ENCODE data around the gene GCNT3.
"Not testable (repeated sequence)": the region's sequence is repeated elsewhere in the genome, so short reads cannot be mapped to it uniquely, and the experiment has no call there.

GCNT3 gene

GRCh38 chr15:59618406-59618805 lies 6.8 kb downstream of the GCNT3 start:
- DNase-seq (ENCODE audit: low read depth in 2 of 2), result no peak

GRCh38 chr15:59622289-59622688 lies 10.7 kb downstream of the GCNT3 start:
- no peak for DNase-seq (ENCODE audit: low read depth in 2 of 2)

- DNase-seq (ENCODE audit: low read depth in 2 of 2), result no peak
Measured at GRCh38 chr15:59632714-59633113, 21.1 kb downstream of the GCNT3 start.

- no peak for DNase-seq (ENCODE audit: low read depth in 2 of 2)
Measured at GRCh38 chr15:59636184-59636583, 24.6 kb downstream of the GCNT3 start.

GRCh38 chr15:59637507-59637906 lies 25.9 kb downstream of the GCNT3 start:
- DNase-seq (ENCODE audit: low read depth in 2 of 2), result not testable (repeated sequence)

- DNase-seq (ENCODE audit: low read depth in 2 of 2), result no peak
Measured at GRCh38 chr15:59642351-59642750, 30.8 kb downstream of the GCNT3 start.

GRCh38 chr15:59644756-59645155 lies 33.2 kb downstream of the GCNT3 start:
- no peak for DNase-seq (ENCODE audit: low read depth in 2 of 2)

GRCh38 chr15:59645812-59646211 lies 34.2 kb downstream of the GCNT3 start:
- not testable (repeated sequence) for DNase-seq (ENCODE audit: low read depth in 2 of 2)

GRCh38 chr15:59646277-59646676 lies 34.7 kb downstream of the GCNT3 start:
- DNase-seq (ENCODE audit: low read depth in 2 of 2), result no peak

GRCh38 chr15:59647085-59647484 lies 35.5 kb downstream of the GCNT3 start:
- DNase-seq (ENCODE audit: low read depth in 2 of 2), result no peak

GRCh38 chr15:59649603-59650002 lies 38.0 kb downstream of the GCNT3 start:
- DNase-seq (ENCODE audit: low read depth in 2 of 2), result no peak

- no peak for DNase-seq (ENCODE audit: low read depth in 2 of 2)
Measured at GRCh38 chr15:59654046-59654445, 42.5 kb downstream of the GCNT3 start.

- peak; percentile 86 to 87 for DNase-seq (ENCODE audit: low read depth in 2 of 2)
Measured at GRCh38 chr15:59656897-59657634, 45.5 kb downstream of the GCNT3 start, which contains the start of gene GTF2A2. GTF2A2 (minus strand) TSS chr15:59657515; CDS start chr15:59652277, 5,238 bp downstream.

GRCh38 chr15:59657635-59658125 lies 46.1 kb downstream of the GCNT3 start:
- DNase-seq (ENCODE audit: low read depth in 2 of 2), result no peak

GRCh38 chr15:59659366-59659765 lies 47.8 kb downstream of the GCNT3 start:
- no peak for DNase-seq (ENCODE audit: low read depth in 2 of 2)

GRCh38 chr15:59662260-59662659 lies 50.7 kb downstream of the GCNT3 start:
- no peak for DNase-seq (ENCODE audit: low read depth in 2 of 2)

- DNase-seq (ENCODE audit: low read depth in 2 of 2), result no peak
Measured at GRCh38 chr15:59668556-59668955, 57.0 kb downstream of the GCNT3 start.
